ENCODE results near the gene CA5A.

DNA sequence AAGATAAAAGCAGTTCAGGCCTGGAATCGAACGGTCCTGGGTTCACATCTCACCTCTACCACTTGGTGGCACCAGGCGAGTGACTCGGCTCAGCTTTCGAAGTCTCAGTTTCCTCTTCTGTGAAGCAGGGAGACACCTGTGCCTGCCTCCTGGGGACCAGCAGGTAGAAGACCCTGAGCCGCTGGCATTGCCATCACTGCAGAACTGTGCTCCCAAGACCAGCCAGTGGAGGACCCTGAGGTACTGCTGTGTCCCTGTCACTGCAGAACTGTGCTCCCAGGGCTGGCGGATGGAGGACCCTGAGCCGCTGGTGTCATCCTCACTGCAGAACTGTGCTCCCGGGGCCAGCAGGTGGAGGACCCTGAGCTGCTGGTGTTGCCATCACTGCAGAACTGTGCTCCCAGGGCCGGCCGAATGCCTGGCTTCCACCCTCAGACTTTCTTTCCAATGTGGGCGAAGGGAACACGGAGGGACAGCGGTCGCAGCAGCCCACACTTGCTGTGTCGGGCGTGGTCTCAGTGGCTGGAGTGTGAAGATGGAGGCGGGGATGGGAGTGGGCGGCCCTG lies 58.3 kb downstream of the CA5A start:
- no peak for TF ChIP-seq POLR2A (IDR thresholded peaks at IDR 0.05)
- TF ChIP-seq, protein P1, sequence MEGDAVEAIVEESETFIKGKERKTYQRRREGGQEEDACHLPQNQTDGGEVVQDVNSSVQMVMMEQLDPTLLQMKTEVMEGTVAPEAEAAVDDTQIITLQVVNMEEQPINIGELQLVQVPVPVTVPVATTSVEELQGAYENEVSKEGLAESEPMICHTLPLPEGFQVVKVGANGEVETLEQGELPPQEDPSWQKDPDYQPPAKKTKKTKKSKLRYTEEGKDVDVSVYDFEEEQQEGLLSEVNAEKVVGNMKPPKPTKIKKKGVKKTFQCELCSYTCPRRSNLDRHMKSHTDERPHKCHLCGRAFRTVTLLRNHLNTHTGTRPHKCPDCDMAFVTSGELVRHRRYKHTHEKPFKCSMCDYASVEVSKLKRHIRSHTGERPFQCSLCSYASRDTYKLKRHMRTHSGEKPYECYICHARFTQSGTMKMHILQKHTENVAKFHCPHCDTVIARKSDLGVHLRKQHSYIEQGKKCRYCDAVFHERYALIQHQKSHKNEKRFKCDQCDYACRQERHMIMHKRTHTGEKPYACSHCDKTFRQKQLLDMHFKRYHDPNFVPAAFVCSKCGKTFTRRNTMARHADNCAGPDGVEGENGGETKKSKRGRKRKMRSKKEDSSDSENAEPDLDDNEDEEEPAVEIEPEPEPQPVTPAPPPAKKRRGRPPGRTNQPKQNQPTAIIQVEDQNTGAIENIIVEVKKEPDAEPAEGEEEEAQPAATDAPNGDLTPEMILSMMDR (IDR thresholded peaks at IDR 0.05): no peak
- TF ChIP-seq POLR2AphosphoS5 (IDR thresholded peaks at IDR 0.05): no peak
